Ureter (tissue), 1 donor: ENCODE data around the gene LMX1A. TPM values are rescaled to one million over a fixed set of nuclear protein-coding genes. Genes with fewer than 3 reads are reported as not detected.

Source experiments
- DNase-seq: peaks from one replicate; pipeline ENCODE4 v3.0.0-alpha.2; 2020; ENCODE audit warnings: low spot score
- total RNA-seq: library from RNA; stranded (reverse); gene quantifications from one replicate; pipeline ENCODE4 v1.2.4, GENCODE V29; 2023
- donor health status: DM: yes; HTN: yes; CAD: no.

The LMX1A gene
- total RNA-seq, 1 donor from 2014 or later = not detected

DNA sequence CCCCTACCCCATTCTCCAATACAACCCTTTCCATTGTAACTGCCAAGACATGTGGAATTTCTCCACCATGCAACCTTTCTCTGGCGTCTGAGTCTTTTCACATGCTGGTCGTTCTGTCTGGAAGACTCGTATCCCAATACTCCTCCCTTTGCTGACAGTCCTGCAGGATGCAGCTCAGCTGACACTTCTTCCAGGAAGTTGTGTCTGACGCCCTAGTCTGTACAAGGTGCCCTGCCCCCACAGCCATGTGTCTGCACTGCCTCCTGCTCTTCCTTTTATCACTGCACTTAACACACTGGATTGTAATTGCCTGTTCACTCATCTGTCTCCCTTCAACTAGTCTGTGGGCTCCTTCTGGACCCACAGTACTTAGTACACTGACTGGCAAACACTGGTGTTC lies 188.0 kb downstream of the LMX1A start:
- DNase-seq = no peak

DNA sequence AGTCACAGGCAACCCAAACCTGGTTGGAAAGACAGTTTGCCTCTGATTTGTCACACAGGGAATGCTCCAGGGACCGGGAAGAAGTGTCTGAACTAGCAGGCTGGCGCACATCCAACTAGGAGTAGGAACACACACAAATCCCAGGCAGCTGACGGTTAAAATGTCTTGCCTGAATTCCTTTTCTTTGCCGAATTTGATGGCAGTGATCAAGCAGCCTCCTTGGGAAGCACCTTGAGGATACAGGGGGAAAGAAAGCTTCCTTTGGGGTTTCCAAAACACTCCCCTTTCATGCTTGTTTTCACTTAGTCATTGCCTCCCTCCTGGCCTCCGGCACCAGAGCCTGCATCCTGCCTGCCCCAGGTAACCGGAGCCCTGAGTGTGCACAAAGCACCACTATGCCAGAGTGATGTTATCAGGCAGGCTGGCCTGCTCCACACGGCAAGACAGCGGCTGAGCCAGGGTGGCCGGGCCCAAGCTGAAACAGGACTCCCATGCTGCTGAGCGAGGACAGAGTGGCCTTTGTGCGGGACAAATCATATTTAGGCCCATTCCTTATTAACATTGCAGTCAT lies 193.8 kb downstream of the LMX1A start:
- peak; percentile 44 for DNase-seq

DNA sequence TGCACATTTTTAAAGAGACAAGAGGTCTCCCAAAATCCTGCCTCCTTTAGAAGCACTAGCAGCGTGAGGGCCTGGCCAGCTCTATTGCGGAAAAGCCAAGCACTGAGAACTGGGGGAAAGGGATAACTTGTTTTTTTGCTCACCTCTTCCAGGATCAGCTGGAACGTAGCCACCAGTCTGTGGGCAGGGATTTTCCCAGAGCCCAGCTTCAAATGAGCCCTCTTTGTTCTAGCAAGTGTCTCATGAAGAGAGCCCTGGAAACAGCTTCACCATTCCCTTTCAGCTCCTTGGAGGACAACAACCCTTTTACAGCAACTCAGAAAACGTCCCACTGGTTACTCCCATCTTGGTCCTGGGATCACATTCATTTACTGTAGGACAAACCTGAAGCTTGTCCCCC lies 195.4 kb downstream of the LMX1A start:
- no peak for DNase-seq

DNA sequence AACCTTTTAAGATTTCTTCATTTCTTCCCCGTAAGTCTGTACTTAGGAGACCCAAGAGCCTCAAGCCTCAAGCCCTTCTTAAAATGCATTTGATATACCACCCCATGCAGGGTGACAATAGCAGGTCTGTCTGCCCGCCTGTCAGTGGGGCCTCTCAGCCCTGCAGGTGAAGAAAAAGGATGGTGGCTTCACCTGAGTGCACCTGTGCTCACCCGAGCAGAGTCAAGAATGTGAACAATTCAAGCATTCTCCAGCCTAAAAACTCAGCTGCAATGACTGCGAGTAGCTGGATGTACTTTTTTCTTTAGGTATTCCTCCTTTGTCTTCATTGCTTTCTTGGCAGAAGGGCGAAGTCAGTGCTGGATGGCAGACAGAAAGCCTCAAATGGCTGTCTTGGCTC lies 203.3 kb downstream of the LMX1A start:
- no peak for DNase-seq

DNA sequence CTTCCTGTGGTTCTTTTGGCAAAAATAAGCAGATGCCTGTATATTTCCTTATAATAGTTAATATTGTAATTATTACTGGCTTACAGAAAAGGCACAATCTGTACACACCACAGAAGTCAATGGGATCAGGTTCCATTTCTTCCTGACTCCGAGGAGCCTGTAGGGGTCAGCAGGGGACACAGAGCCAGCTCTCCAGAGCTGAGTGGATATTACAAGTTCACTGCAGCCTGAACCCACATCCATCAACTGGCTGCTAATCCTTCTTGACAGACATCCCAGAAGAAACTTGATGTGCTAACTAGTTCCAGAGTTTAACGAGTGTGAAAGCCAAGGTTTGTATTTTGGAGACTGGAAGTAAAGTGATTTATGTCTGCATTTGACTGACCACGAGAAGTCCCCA lies 203.8 kb downstream of the LMX1A start:
- DNase-seq = no peak

DNA sequence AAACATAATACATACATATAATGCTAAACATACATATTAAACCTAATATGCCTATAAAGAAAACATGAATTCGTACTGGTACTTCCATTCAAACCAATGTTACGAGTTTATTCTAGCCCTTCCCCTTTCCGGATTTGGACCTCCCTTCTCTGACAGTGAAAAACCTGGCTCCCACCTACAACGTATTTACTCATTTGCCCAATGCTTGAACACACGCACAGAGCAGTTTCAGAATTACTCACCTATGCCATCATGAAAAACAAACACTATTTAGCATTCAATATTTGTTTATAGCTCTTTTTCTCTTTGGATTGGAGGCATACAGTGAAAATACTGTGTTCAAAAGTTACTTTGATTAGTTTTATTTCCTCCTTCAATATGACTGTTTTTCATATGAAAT lies 204.4 kb downstream of the LMX1A start:
- no peak for DNase-seq

Other genes starting within 250 kb of the LMX1A start
- 0.86 TPM for gene RXRG, start 88.4 kb upstream of the LMX1A start, total RNA-seq
- not detected for gene LRRC52, start 187.3 kb upstream of the LMX1A start, total RNA-seq